NCI-H460 (cell line): Measurements from ENCODE around the gene DPP3. TPM values are rescaled to one million over a fixed set of nuclear protein-coding genes. Genes with fewer than 3 reads are reported as not detected.

Experiments
- DNase-seq: peaks from one replicate; pipeline ENCODE4 v3.0.0-alpha.2; 2016; ENCODE audit warnings: low read depth; ENCODE audit errors: extremely low read depth
- small RNA-seq, 2 experiments: library from RNA; depleted of rRNA; stranded (forward); fragments of <200 nt; gene quantifications; one replicate each; pipeline ENCODE3, GENCODE V24; 2014
- total RNA-seq: library from RNA; depleted of rRNA; stranded (reverse); fragments of >200 nt; shearing (Covaris generic); gene quantifications from 2 replicates; pipeline ENCODE4 v1.2.3, GENCODE V29; 2014; rRNA removed

DPP3 gene
- total RNA-seq, 1 experiment from 2014 or later = 31.9 TPM

- no peak for DNase-seq
These were observed 70.7 kb downstream of the DPP3 start for GRCh38 chr11:66550887-66551286.

- DNase-seq = no peak
These were observed 74.4 kb downstream of the DPP3 start for GRCh38 chr11:66554602-66555001.

GRCh38 chr11:66555416-66555815, 75.2 kb downstream of the DPP3 start:
- DNase-seq = no peak

- no peak for DNase-seq
These were observed 75.9 kb downstream of the DPP3 start for GRCh38 chr11:66556086-66556485.

DNA sequence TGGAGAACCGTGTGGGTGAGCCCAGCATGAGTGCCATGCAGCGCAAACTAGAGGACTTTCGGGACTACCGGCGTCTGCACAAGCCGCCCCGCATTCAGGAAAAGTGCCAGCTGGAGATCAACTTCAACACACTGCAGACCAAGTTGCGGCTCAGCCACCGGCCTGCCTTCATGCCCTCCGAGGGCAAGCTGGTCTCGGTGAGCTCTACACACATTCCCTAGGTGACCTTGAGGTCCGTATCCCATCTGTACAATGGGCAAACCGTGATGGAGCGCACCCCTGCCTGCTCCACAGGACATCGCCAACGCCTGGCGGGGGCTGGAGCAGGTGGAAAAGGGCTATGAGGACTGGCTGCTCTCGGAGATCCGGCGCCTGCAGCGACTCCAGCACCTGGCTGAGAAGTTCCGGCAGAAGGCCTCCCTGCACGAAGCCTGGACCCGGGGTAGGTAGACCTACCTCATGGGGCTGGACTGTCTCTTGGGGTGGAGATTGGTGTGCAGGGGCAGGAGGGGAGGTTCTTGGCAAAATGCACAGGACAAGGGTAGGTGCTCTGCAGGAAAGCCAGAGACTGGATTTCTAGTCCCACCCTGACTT, 77.6 kb downstream of the DPP3 start:
- no peak for DNase-seq

Small RNA genes lying within 50 kb of the gene (small RNA-seq; reads per million reads assigned to genes)
- 0 reads per million in 2 experiments for gene RF00416

Other genes starting within 250 kb of the DPP3 start
- gene KLC2, start 222.7 kb upstream of the DPP3 start, total RNA-seq = 17.1 and 17.8 TPM in 2 replicates
- 55.6 and 65.3 TPM in 2 replicates for gene RAB1B, start 211.8 kb upstream of the DPP3 start, total RNA-seq
- gene CNIH2, start 202.3 kb upstream of the DPP3 start, total RNA-seq = 0.20 TPM in 1 of 2 replicates, not detected in the other
- 62.5 and 74.1 TPM in 2 replicates for gene YIF1A, start 191.3 kb upstream of the DPP3 start, total RNA-seq
- gene TMEM151A, start 188.5 kb upstream of the DPP3 start, total RNA-seq = 0.32 and 0.40 TPM in 2 replicates
- gene CD248, start 163.4 kb upstream of the DPP3 start, total RNA-seq = not detected in 2 replicates
- gene RIN1, start 144.0 kb upstream of the DPP3 start, total RNA-seq = 18.7 and 23.9 TPM in 2 replicates
- 35.3 and 44.2 TPM in 2 replicates for gene BRMS1, start 135.3 kb upstream of the DPP3 start, total RNA-seq
- gene B4GAT1, start 132.8 kb upstream of the DPP3 start, total RNA-seq = 15.0 and 16.9 TPM in 2 replicates
- gene SLC29A2, start 108.7 kb upstream of the DPP3 start, total RNA-seq = 4.6 and 4.7 TPM in 2 replicates
- gene NPAS4, start 59.4 kb upstream of the DPP3 start, total RNA-seq = not detected in 2 replicates
- 66.8 and 90.4 TPM in 2 replicates for gene MRPL11, start 41.6 kb upstream of the DPP3 start, total RNA-seq
- gene PELI3, start 13.5 kb upstream of the DPP3 start, total RNA-seq = 2.7 and 3.2 TPM in 2 replicates
- gene BBS1, start 30.2 kb downstream of the DPP3 start, total RNA-seq = 13.7 and 16.7 TPM in 2 replicates
- gene ZDHHC24, start 65.6 kb downstream of the DPP3 start, total RNA-seq = 8.0 and 13.7 TPM in 2 replicates
- gene ACTN3, start 66.5 kb downstream of the DPP3 start, total RNA-seq = not detected in 2 replicates
- 9.0 and 9.5 TPM in 2 replicates for gene CTSF, start 88.2 kb downstream of the DPP3 start, total RNA-seq
- gene CCDC87, start 112.6 kb downstream of the DPP3 start, total RNA-seq = 0.37 and 0.52 TPM in 2 replicates
- 13.7 and 14.7 TPM in 2 replicates for gene CCS, start 112.8 kb downstream of the DPP3 start, total RNA-seq
- gene RBM14, start 136.2 kb downstream of the DPP3 start, total RNA-seq = 36.9 and 38.1 TPM in 2 replicates
- 64.3 and 69.4 TPM in 2 replicates for gene RBM4, start 158.3 kb downstream of the DPP3 start, total RNA-seq
- gene RBM4B, start 197.5 kb downstream of the DPP3 start, total RNA-seq = 14.1 and 17.2 TPM in 2 replicates
- gene SPTBN2, start 248.8 kb downstream of the DPP3 start, total RNA-seq = 17.0 and 17.4 TPM in 2 replicates